ENCODE results near the gene NDST4.

The NDST4 gene

DNA sequence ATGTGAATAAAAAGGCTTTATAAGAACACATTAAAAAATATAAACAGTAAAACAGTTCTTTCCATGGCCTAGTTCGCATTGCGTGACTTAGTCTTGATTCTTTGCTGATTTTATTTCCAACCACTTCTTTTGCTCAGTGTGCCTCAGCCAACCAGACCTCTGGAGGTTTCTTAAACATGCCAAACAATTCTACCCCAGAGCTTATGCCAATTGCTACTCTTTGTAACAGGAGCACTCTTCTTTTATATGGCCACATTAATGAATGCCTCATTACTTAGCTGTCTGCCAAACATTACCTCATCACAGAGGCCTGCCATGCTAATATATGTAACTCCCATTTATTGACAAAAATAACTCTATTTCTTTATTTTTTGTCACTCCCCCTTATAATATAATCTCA lies 202.3 kb downstream of the NDST4 start:
- TF ChIP-seq, protein P1, sequence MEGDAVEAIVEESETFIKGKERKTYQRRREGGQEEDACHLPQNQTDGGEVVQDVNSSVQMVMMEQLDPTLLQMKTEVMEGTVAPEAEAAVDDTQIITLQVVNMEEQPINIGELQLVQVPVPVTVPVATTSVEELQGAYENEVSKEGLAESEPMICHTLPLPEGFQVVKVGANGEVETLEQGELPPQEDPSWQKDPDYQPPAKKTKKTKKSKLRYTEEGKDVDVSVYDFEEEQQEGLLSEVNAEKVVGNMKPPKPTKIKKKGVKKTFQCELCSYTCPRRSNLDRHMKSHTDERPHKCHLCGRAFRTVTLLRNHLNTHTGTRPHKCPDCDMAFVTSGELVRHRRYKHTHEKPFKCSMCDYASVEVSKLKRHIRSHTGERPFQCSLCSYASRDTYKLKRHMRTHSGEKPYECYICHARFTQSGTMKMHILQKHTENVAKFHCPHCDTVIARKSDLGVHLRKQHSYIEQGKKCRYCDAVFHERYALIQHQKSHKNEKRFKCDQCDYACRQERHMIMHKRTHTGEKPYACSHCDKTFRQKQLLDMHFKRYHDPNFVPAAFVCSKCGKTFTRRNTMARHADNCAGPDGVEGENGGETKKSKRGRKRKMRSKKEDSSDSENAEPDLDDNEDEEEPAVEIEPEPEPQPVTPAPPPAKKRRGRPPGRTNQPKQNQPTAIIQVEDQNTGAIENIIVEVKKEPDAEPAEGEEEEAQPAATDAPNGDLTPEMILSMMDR (IDR thresholded peaks at IDR 0.05) = no peak
- no peak for TF ChIP-seq ZFX (IDR thresholded peaks at IDR 0.05; ENCODE audit: borderline replicate concordance)
- H3K27ac ChIP-seq = no peak overlapping the region

DNA sequence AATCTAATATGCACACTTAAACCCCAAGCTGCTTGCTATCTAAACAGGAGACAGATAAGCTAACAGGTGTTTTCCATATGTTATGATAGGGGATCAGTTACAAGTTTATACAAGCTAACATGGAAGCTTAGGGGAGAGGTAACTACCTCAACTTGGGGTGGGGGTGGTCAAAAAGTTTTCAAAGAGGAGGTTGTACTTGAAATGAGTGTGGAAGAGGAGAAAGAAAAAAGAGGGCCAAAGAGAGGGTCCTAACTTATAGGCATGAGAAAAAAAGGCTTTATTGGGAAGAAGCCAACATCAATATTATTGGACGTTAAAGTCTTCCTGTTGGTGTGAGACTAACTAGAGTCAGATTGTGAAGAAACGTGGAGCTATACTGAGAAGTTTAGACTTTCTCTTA lies 205.9 kb downstream of the NDST4 start:
- no peak overlapping the region for H3K27ac ChIP-seq
- TF ChIP-seq, protein P1 (IDR thresholded peaks at IDR 0.05) = no peak
- no peak for TF ChIP-seq ZFX (IDR thresholded peaks at IDR 0.05; ENCODE audit: borderline replicate concordance)

DNA sequence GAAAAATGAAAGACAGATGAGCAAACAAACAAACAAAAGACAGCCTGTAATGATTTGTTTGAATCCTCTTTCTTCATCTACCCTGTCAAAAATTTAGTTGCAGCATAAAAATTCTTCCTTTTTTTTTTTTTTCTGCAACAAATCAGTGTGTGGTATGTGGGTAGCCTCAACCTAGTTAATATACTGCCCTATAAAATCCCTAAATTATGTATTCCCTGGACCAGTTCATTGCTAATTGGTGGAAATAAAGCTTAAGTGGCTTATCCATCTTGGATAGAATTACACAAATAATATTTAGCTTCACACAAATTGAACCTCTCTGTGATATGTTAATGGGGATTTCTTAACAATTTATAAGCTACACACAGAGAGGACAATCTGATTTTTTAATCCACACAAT lies 208.4 kb downstream of the NDST4 start:
- TF ChIP-seq, protein P1 (IDR thresholded peaks at IDR 0.05) = no peak
- TF ChIP-seq ZFX (IDR thresholded peaks at IDR 0.05; ENCODE audit: borderline replicate concordance) = no peak
- H3K27ac ChIP-seq = no peak overlapping the region

DNA sequence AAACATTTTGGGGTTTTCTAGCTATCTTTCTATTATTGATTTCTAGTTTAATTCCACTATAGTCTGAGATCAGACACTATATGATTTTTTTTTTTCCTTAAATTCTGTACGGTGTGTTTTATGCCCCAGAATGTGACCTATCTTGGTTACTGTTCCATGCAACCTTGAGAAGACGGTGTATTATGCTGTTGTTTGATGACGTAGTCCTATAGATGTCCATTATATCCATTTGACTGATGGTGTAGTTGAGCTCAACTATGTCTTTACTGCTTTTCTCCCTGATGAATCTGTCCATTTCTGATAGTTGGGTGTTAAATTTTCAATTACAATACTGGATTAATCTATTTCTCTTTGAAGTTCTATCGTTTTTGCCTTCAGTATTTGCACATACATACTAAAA lies 212.5 kb downstream of the NDST4 start:
- no peak overlapping the region for H3K27ac ChIP-seq
- TF ChIP-seq, protein P1 (IDR thresholded peaks at IDR 0.05) = no peak
- TF ChIP-seq ZFX (IDR thresholded peaks at IDR 0.05; ENCODE audit: borderline replicate concordance) = no peak

GRCh38 chr4:114890773-114891172 lies 222.6 kb downstream of the NDST4 start:
- TF ChIP-seq ZFX (IDR thresholded peaks at IDR 0.05; ENCODE audit: borderline replicate concordance) = no peak
- no peak overlapping the region for H3K27ac ChIP-seq

- H3K27ac ChIP-seq = no peak overlapping the region
Observed at GRCh38 chr4:114886761-114887160, 226.7 kb downstream of the NDST4 start.

DNA sequence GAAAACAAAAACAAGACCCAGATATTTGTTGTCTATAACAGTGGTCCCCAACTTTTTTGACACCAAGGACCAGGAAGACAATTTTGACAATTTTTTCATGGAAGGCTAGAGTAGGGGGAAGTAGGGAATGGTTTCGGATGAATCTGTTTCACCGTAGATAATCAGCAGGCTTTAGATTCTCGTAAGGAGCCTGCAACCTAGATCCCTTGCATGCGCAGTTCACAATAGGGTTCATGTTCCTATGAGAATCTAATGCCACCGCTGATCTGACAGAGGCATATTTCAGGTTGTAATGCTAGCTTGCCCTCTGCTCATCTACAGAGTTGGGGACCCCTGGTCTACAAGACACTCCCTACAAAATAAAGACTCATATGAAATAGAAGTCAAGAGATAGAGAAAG lies 229.8 kb downstream of the NDST4 start:
- no peak for TF ChIP-seq ZFX (IDR thresholded peaks at IDR 0.05; ENCODE audit: borderline replicate concordance)
- TF ChIP-seq, protein P1 (IDR thresholded peaks at IDR 0.05) = no peak
- H3K27ac ChIP-seq = no peak overlapping the region

More at GRCh38 chr4:114886761-114887160, 226.7 kb downstream of the NDST4 start:
- TF ChIP-seq ZFX (IDR thresholded peaks at IDR 0.05; ENCODE audit: borderline replicate concordance) = no peak
- TF ChIP-seq, protein P1 (IDR thresholded peaks at IDR 0.05) = no peak
